IMR-90 (cell line): Measurements from ENCODE around the gene AGPS. TPM values are rescaled to one million over a fixed set of nuclear protein-coding genes. Genes with fewer than 3 reads are reported as not detected.

Experiments used
- ATAC-seq: fragments of 200-7000 bp; cut with Tn5 transposase; 2 replicates; pipeline ENCODE4 v1.9.1; 2020; ENCODE audit warnings: low read depth, mild to moderate bottlenecking, moderate library complexity
- BruUV-seq: library from RNA; stranded (reverse); fragments of 400-500 nt; replicated peaks from 2 replicates; lab custom pipeline; 2021; lab: Mats Ljungman, UMichigan
- CTCF ChIA-PET: fragments of 300-600 bp; formaldehyde crosslinking; extraction: SDS; loops from one replicate; lab custom pipeline; 2021; ENCODE audit warnings: antibody characterized with exemption; lab: Yijun Ruan, JAX
- POLR2A ChIA-PET: fragments of 300-600 bp; sonication (Branson Sonifier 250); formaldehyde crosslinking; loops from one replicate; lab custom pipeline; 2022; ENCODE audit warnings: antibody characterized with exemption; ENCODE audit not compliant: unreplicated experiment; lab: Charles Lee
- DNase-seq: peaks from one replicate; pipeline ENCODE4 v3.0.0; 2013
- H2AFZ ChIP-seq: replicated peaks from 2 replicates; pipeline ENCODE3; 2013; ENCODE audit warnings: low read length, mild to moderate bottlenecking; ENCODE audit not compliant: poor library complexity
- H2AK5ac ChIP-seq: 2 replicates; pipeline ENCODE4 v1.6.1; 2013; ENCODE audit warnings: low read depth, low read length, inconsistent platforms
- H2AK9ac ChIP-seq: replicated peaks from 2 replicates; pipeline ENCODE3; 2013; ENCODE audit warnings: mild to moderate bottlenecking, low read depth, low read length, moderate library complexity; ENCODE audit not compliant: poor library complexity
- H2BK120ac ChIP-seq: 2 replicates; pipeline ENCODE4 v1.6.1; 2013; ENCODE audit warnings: low read depth, low read length, inconsistent platforms
- H2BK15ac ChIP-seq: 3 replicates; pipeline ENCODE4 v1.6.1; 2013; ENCODE audit warnings: low read depth, low read length, inconsistent platforms
- H2BK20ac ChIP-seq: 2 replicates; pipeline ENCODE4 v1.6.1; 2013; ENCODE audit warnings: low read depth, mild to moderate bottlenecking, inconsistent platforms, low read length, moderate library complexity
- H2BK5ac ChIP-seq: 2 replicates; pipeline ENCODE4 v1.6.1; 2013; ENCODE audit warnings: mild to moderate bottlenecking, low read depth, low read length, inconsistent platforms; ENCODE audit not compliant: poor library complexity, severe bottlenecking
- H3K14ac ChIP-seq: replicated peaks from 2 replicates; pipeline ENCODE4 v1.6.1; 2013; ENCODE audit warnings: low read depth, low read length, inconsistent platforms
- H3K18ac ChIP-seq: 2 replicates; pipeline ENCODE4 v1.6.1; 2013; ENCODE audit warnings: low read depth, low read length, control low read depth
- H3K23ac ChIP-seq: 2 replicates; pipeline ENCODE4 v1.6.1; 2013; ENCODE audit warnings: low read depth, low read length, inconsistent platforms
- H3K27ac ChIP-seq: 2 replicates; pipeline ENCODE4 v1.5.1; 2013; ENCODE audit warnings: mild to moderate bottlenecking, control low read depth, low read length; ENCODE audit not compliant: insufficient read depth
- H3K27me3 ChIP-seq: 2 replicates; pipeline ENCODE4 v1.6.1; 2013; ENCODE audit warnings: low read length; ENCODE audit not compliant: control insufficient read depth, insufficient read depth
- H3K36me3 ChIP-seq: 2 replicates; pipeline ENCODE4 v1.6.1; 2013; ENCODE audit warnings: low read length, mixed read lengths; ENCODE audit not compliant: control insufficient read depth, insufficient read depth
- H3K4ac ChIP-seq: 2 replicates; pipeline ENCODE4 v1.6.1; 2013; ENCODE audit warnings: low read depth, low read length, inconsistent platforms
- H3K4me1 ChIP-seq: 2 replicates; pipeline ENCODE4 v1.6.1; 2013; ENCODE audit warnings: low read length, mixed read lengths; ENCODE audit not compliant: control insufficient read depth, insufficient read depth
- H3K4me2 ChIP-seq: 2 replicates; pipeline ENCODE4 v1.6.1; 2013; ENCODE audit warnings: low read depth, mild to moderate bottlenecking, control low read depth, low read length, moderate library complexity
- H3K4me3 ChIP-seq: 2 replicates; pipeline ENCODE4 v1.5.1; 2013; ENCODE audit warnings: low read depth, mild to moderate bottlenecking, control low read depth, low read length, moderate library complexity; ENCODE audit not compliant: insufficient read depth
- H3K56ac ChIP-seq: 2 replicates; pipeline ENCODE4 v1.6.1; 2013; ENCODE audit warnings: low read length, inconsistent platforms; ENCODE audit not compliant: insufficient read depth; ENCODE audit errors: extremely low read depth
- H3K79me1 ChIP-seq, 2 experiments: 2 replicates each; pipeline ENCODE4 v1.6.1; 2013; ENCODE audit warnings: low read length in 2 of 2, inconsistent platforms in 1 of 2, low read depth in 1 of 2
- H3K9ac ChIP-seq: 2 replicates; pipeline ENCODE4 v1.6.1; 2013; ENCODE audit warnings: low read depth, low read length, control low read depth
- H3K9me1 ChIP-seq: 2 replicates; pipeline ENCODE4 v1.6.1; 2013; ENCODE audit warnings: low read length, inconsistent platforms; ENCODE audit not compliant: insufficient read depth
- H3K9me3 ChIP-seq: 2 replicates; pipeline ENCODE4 v1.6.1; 2013; ENCODE audit warnings: low read length; ENCODE audit not compliant: control insufficient read depth, insufficient read depth
- H4K20me1 ChIP-seq: 2 replicates; pipeline ENCODE4 v1.6.1; 2013; ENCODE audit warnings: low read length, inconsistent platforms; ENCODE audit not compliant: insufficient read depth
- H4K5ac ChIP-seq: 2 replicates; pipeline ENCODE4 v1.6.1; 2013; ENCODE audit warnings: mild to moderate bottlenecking, low read depth, low read length, control low read depth
- H4K8ac ChIP-seq, 2 experiments: 2 replicates each; pipeline ENCODE4 v1.6.1; 2013; ENCODE audit warnings: low read depth in 2 of 2, low read length in 2 of 2, control low read depth in 1 of 2, inconsistent platforms in 1 of 2
- H4K91ac ChIP-seq: 2 replicates; pipeline ENCODE4 v1.6.1; 2013; ENCODE audit warnings: low read depth, low read length, inconsistent platforms; ENCODE audit not compliant: insufficient read depth
- CHD1 ChIP-seq: IDR thresholded peaks from 2 replicates; pipeline ENCODE4 v1.6.1; 2012; ENCODE audit warnings: low read depth, low read length, improper control_type of control experiment
- MAFK ChIP-seq: IDR thresholded peaks from 2 replicates; pipeline ENCODE4 v1.6.1; 2012; ENCODE audit warnings: low read depth, low read length, improper control_type of control experiment
- MAZ ChIP-seq: IDR thresholded peaks from 2 replicates; pipeline ENCODE4 v1.6.1; 2012; ENCODE audit warnings: low read depth, mild to moderate bottlenecking, low read length, improper control_type of control experiment, moderate library complexity, borderline replicate concordance
- MXI1 ChIP-seq: IDR thresholded peaks from 2 replicates; pipeline ENCODE4 v1.6.1; 2012; ENCODE audit warnings: low read depth, mild to moderate bottlenecking, low read length, moderate library complexity, borderline replicate concordance
- POLR2A ChIP-seq: IDR thresholded peaks from 2 replicates; pipeline ENCODE4 v1.6.1; 2012; ENCODE audit warnings: mild to moderate bottlenecking, low read depth, low read length
- RFX5 ChIP-seq: IDR thresholded peaks from 2 replicates; pipeline ENCODE4 v1.8.0; 2012; ENCODE audit warnings: low read depth, mild to moderate bottlenecking, low read length, moderate library complexity
- WGBS, 2 experiments: methylation state at CpG; one replicate each; pipeline versions ENCODE4 v1.1.5 to v1.1.7; 2013; ENCODE audit warnings: missing lambda C conversion rate in 2 of 2; ENCODE audit not compliant: insufficient read length in 1 of 2; ENCODE audit errors: extremely low coverage in 2 of 2; 5-methylcytosine and 5-hydroxymethylcytosine counted together
- dilution Hi-C: fragments of 300-500 bp; cut with HindIII; formaldehyde crosslinking; loops from one replicate; pipeline ENCODE4 v1.14.3; 2018; ENCODE audit warnings: low sequenced_read_pairs; ENCODE audit not compliant: unreplicated experiment
- in situ Hi-C: fragments of 300-500 bp; cut with MboI; formaldehyde crosslinking; loops from 3 replicates; pipeline ENCODE4 v1.14.3; 2019; ENCODE audit warnings: low sequenced_read_pairs, inconsistent platforms, mixed read lengths
- intact Hi-C: fragments of 100-400 bp; cut with micrococcal nuclease; formaldehyde crosslinking; loops from 2 replicates; pipeline ENCODE4 v1.10.0; 2022
- polyA plus RNA-seq, 3 experiments: library from polyadenylated mRNA; depleted of rRNA; stranded (reverse); fragments of >200 nt; gene quantifications; 2 replicates each; pipeline ENCODE4 v1.2.3, GENCODE V29; 2012; ENCODE audit warnings: low replicate concordance in 1 of 3
- total RNA-seq: library from RNA; depleted of rRNA; stranded (reverse); fragments of >200 nt; gene quantifications from 2 replicates; pipeline ENCODE4 v1.2.3, GENCODE V29; 2012
- TF ChIP-seq, protein P1 (sequence below): fragments of 150-350 bp; IDR thresholded peaks from 2 replicates; pipeline ENCODE4 v1.6.1; 2017; ENCODE audit warnings: mild to moderate bottlenecking, antibody characterized with exemption, low read length, low read depth

The AGPS gene
- total and polyA plus RNA-seq, 2 of the 4 experiments (the other 2 are of a cell fraction) = 6.6 to 18.6 TPM

DNA sequence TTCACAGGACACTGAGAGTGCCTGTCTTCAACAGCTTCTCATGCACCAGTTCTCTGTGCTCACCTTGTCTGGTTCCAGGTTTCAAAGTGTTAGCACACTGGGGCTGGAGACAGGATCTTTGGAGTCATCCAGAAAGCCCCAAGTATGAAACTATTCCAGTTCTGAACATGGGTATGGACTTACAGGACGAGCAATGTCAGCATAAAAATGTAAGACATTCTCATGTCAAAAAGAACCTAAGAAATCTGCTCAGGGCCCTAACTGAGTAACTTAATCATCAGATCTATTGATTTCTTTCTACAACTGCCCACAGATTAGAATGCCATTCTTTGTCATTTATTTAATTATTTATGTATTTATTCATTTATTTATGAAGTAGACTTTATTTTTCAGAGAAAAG is 184.5 kb downstream of the AGPS start:
- intact Hi-C loops = no loop called here
- Histone ChIP-seq H3K9me1 (no peaks in the 10 kb centered on the region), H3K9ac (no peak overlapping the region), H4K8ac (no peak overlapping the region), H3K4me2 (no peak overlapping the region), H4K91ac (no peak overlapping the region), H3K4ac (no peak overlapping the region), H3K18ac (no peak overlapping the region), H2AK9ac (no peak overlapping the region), H3K4me1 (no peaks in the 10 kb centered on the region), H3K36me3 (no peaks in the 10 kb centered on the region), H3K23ac (no peak overlapping the region), H2BK5ac (no peak overlapping the region), H2BK15ac (no peak overlapping the region), H3K27ac (no peak overlapping the region), H3K4me3 (no peak overlapping the region), H4K20me1 (no peaks in the 10 kb centered on the region), H2AFZ (no peak overlapping the region), H3K56ac (no peak overlapping the region), H3K27me3 (peaks cover 3% of the 10 kb centered on the region), H2BK20ac (no peak overlapping the region), H2BK120ac (no peak overlapping the region), H3K14ac (no peak overlapping the region), H3K79me1 (no peaks in the 10 kb centered on the region), H4K5ac (no peak overlapping the region), H2AK5ac (no peak overlapping the region), H3K9me3 (no peaks in the 10 kb centered on the region)
- no TSS peak for BruUV-seq
- ChIA-PET POLR2A (no interaction called here), CTCF (no interaction called here)
- dilution Hi-C loops = no loop called here
- TF ChIP-seq, protein P1, sequence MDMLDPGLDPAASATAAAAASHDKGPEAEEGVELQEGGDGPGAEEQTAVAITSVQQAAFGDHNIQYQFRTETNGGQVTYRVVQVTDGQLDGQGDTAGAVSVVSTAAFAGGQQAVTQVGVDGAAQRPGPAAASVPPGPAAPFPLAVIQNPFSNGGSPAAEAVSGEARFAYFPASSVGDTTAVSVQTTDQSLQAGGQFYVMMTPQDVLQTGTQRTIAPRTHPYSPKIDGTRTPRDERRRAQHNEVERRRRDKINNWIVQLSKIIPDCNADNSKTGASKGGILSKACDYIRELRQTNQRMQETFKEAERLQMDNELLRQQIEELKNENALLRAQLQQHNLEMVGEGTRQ = no peak
- TF ChIP-seq CHD1 (no peak), RFX5 (no peak), MXI1 (no peak), POLR2A (no peak), MAFK (0 out of 2 replicates have a peak, but pooled peaks have one; percentile 14), MAZ (no peak)
- in situ Hi-C loops = no loop called here
- ATAC-seq (no peak), DNase-seq (no peak)
- no CpG with 5 or more reads among the region's 1 CpG for WGBS, 2 experiments
